Measurements from ENCODE around the gene CRYBG2.

CRYBG2 gene

GRCh38 chr1:26328597-26328996 lies 25.3 kb downstream of the CRYBG2 start:
- H2AFZ ChIP-seq = no peak overlapping the region
- no peaks in the 10 kb centered on the region for H3K9me3 ChIP-seq (ENCODE audit: control insufficient read depth, low read length)
- TF ChIP-seq CTCF (IDR thresholded peaks at IDR 0.05) = no peak
- H3K4me2 ChIP-seq (ENCODE audit: low read length) = no peak overlapping the region
- H3K27me3 ChIP-seq (ENCODE audit: control insufficient read depth, insufficient read depth, low read length) = no peaks in the 10 kb centered on the region
- no peaks in the 10 kb centered on the region for H3K36me3 ChIP-seq (ENCODE audit: control insufficient read depth, insufficient read depth, low read length)
- H3K9ac ChIP-seq = no peak overlapping the region
- no peak overlapping the region for H3K27ac ChIP-seq
- no peak overlapping the region for H3K4me3 ChIP-seq (ENCODE audit: low read depth, low read length)
- no peaks in the 10 kb centered on the region for H3K4me1 ChIP-seq
- H3K79me2 ChIP-seq = no peaks in the 10 kb centered on the region

GRCh38 chr1:26327956-26328362 lies 26.0 kb downstream of the CRYBG2 start:
- H3K27me3 ChIP-seq (ENCODE audit: control insufficient read depth, insufficient read depth, low read length) = no peaks in the 10 kb centered on the region
- no peaks in the 10 kb centered on the region for H3K4me1 ChIP-seq
- no peak overlapping the region for H2AFZ ChIP-seq
- H3K27ac ChIP-seq = no peak overlapping the region
- no peak overlapping the region for H3K9ac ChIP-seq
- H3K9me3 ChIP-seq (ENCODE audit: control insufficient read depth, low read length) = no peaks in the 10 kb centered on the region
- no peak overlapping the region for H3K4me2 ChIP-seq (ENCODE audit: low read length)
- no peak for TF ChIP-seq CTCF (IDR thresholded peaks at IDR 0.05)
- no peak overlapping the region for H3K4me3 ChIP-seq (ENCODE audit: low read depth, low read length)
- H3K79me2 ChIP-seq = no peaks in the 10 kb centered on the region
- no peaks in the 10 kb centered on the region for H3K36me3 ChIP-seq (ENCODE audit: control insufficient read depth, insufficient read depth, low read length)

DNA sequence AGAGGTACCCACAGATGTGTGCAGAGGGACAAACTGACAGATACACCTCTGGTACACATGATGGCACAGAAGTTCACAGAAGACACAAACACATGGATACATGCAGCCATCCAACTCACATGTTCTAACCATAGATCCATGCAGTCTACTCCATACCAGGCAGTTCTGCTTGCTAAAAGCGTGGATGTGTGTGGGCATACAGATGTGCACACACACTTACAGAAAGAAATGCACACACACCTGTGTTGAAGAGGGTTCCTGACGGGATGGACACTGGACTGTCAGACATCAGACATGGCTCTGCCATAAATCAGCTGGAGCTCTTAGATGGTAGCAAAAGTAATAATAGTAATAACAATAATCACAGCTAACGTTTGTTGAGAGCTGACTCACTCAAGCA lies 29.4 kb downstream of the CRYBG2 start:
- no peaks in the 10 kb centered on the region for H3K27me3 ChIP-seq (ENCODE audit: control insufficient read depth, insufficient read depth, low read length)
- H3K27ac ChIP-seq = no peak overlapping the region
- no peak overlapping the region for H3K9ac ChIP-seq
- H3K79me2 ChIP-seq = no peaks in the 10 kb centered on the region
- no peaks in the 10 kb centered on the region for H3K4me1 ChIP-seq
- TF ChIP-seq CTCF (IDR thresholded peaks at IDR 0.05) = no peak
- H3K4me3 ChIP-seq (ENCODE audit: low read depth, low read length) = no peak overlapping the region
- H3K9me3 ChIP-seq (ENCODE audit: control insufficient read depth, low read length) = no peaks in the 10 kb centered on the region
- H2AFZ ChIP-seq = no peak overlapping the region
- H3K36me3 ChIP-seq (ENCODE audit: control insufficient read depth, insufficient read depth, low read length) = no peaks in the 10 kb centered on the region
- no peak overlapping the region for H3K4me2 ChIP-seq (ENCODE audit: low read length)

DNA sequence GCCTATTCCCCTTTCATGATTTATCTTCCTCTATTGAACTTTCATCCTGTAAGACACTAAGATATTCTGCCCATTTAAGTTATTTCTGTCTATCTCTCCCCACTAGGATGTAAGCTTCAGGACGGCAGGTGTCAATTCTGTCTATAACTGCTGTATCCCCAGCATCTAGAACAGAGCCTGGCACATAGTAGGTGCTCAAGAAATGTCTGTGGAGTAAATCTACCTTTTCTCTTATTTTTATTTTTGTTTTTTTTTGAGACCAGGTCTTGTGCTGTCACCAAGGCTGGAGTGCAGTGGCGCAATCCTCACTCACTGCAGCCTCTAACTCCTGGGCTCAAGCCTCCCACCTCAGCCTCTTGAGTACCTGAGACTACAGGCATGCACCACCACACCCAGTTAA lies 30.5 kb downstream of the CRYBG2 start:
- H3K4me2 ChIP-seq (ENCODE audit: low read length) = no peak overlapping the region
- H3K27ac ChIP-seq = no peak overlapping the region
- no peak overlapping the region for H3K9ac ChIP-seq
- H2AFZ ChIP-seq = no peak overlapping the region
- no peaks in the 10 kb centered on the region for H3K4me1 ChIP-seq
- H3K9me3 ChIP-seq (ENCODE audit: control insufficient read depth, low read length) = no peaks in the 10 kb centered on the region
- no peak overlapping the region for H3K4me3 ChIP-seq (ENCODE audit: low read depth, low read length)
- no peaks in the 10 kb centered on the region for H3K36me3 ChIP-seq (ENCODE audit: control insufficient read depth, insufficient read depth, low read length)
- H3K27me3 ChIP-seq (ENCODE audit: control insufficient read depth, insufficient read depth, low read length) = no peaks in the 10 kb centered on the region
- TF ChIP-seq CTCF (IDR thresholded peaks at IDR 0.05) = no peak
- H3K79me2 ChIP-seq = no peaks in the 10 kb centered on the region

GRCh38 chr1:26322042-26322331 lies 31.9 kb downstream of the CRYBG2 start:
- no peak overlapping the region for H3K4me3 ChIP-seq (ENCODE audit: low read depth, low read length)
- H3K4me1 ChIP-seq = no peaks in the 10 kb centered on the region
- H3K9ac ChIP-seq = no peak overlapping the region
- H3K27ac ChIP-seq = no peak overlapping the region
- no peak for TF ChIP-seq CTCF (IDR thresholded peaks at IDR 0.05)
- H3K4me2 ChIP-seq (ENCODE audit: low read length) = no peak overlapping the region
- H3K36me3 ChIP-seq (ENCODE audit: control insufficient read depth, insufficient read depth, low read length) = no peaks in the 10 kb centered on the region
- no peak overlapping the region for H2AFZ ChIP-seq
- H3K27me3 ChIP-seq (ENCODE audit: control insufficient read depth, insufficient read depth, low read length) = no peaks in the 10 kb centered on the region
- no peaks in the 10 kb centered on the region for H3K9me3 ChIP-seq (ENCODE audit: control insufficient read depth, low read length)
- no peaks in the 10 kb centered on the region for H3K79me2 ChIP-seq

Measured in parathyroid adenoma (tissue), 2 donors.